GM18517 (cell line): ENCODE measurements around the gene TLCD2.
A peak's percentile ranks its signal among the peaks of the same experiment; 100 is the strongest.
"Not testable (repeated sequence)": the region's sequence is repeated elsewhere in the genome, so short reads cannot be mapped to it uniquely, and the experiment has no call there.

Source experiments
- ATAC-seq: cut with Tn5 transposase; IDR thresholded peaks from one replicate; pipeline ENCODE4 v1.9.1; 2021; ENCODE audit warnings: mild to moderate bottlenecking, moderate library complexity; ENCODE audit not compliant: unreplicated experiment

TLCD2 gene

DNA sequence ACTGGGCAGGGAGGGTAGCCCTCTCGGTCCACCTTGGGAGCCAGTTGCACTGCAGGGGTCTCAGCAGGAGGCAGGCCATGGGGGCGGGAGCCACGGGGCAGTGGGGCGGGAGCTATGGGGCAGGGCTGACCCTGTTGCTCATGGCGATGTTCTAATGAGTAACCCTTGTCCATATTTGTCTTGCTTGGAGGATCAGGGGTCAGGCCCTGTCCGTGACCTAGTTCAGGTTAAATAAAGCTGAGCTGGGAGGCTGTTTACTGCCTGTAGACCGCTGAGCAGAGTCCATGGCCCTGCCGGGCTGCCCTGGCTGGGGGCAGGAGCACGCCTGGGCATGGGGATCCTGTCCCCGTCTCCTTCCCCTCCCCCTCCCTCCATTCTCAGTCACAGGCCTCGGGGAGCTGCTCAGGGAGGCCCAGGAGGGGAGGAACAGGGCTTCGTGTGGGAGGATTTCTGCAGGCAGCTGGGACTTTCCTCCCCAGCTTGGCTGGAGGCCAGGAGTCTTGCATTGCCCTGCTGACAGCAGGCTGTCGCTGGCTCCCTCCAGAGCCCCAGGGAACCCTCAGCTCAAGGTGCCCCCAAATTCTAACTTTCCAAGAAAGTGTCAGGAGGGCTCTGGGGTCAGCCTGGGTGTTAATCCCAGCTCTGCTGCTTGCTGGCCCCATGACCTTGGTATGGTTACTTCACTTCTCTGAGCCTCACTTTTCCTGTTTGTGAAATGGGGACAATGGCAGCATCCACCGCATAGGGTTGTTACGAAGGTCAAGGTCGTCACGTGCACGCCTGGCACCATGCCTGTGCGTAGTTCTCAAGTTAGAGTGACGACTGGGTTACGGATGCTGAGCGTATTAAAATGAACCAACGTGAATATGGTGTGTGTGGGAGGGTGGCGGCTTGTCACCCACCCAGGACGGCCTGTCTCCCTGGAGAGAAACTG, 26.4 kb upstream of the TLCD2 start:
- ATAC-seq = no peak

DNA sequence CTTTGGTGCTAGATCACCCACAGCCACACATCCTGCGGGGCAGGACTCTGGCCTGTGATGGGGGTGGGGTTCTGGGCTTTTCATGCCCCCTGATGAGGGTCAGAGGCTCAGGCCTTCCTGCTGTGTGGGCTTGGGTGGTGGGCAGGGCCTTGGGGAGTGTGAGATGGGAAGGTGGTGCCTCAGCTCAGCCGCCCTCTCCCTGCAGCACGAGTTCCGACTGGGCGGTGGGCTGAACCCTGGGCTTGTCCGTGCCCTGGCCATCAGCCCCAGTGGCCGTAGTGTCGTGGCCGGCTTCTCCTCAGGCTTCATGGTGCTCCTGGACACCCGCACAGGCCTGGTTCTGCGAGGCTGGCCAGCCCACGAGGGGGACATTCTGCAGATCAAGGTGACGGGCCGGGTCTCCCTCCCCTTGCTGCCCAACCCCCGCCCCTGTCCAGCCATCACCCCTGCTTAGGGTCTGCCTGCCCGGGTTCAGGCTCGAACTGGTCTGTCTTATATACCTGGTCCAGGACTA, 25.7 kb upstream of the TLCD2 start:
- no peak for ATAC-seq

DNA sequence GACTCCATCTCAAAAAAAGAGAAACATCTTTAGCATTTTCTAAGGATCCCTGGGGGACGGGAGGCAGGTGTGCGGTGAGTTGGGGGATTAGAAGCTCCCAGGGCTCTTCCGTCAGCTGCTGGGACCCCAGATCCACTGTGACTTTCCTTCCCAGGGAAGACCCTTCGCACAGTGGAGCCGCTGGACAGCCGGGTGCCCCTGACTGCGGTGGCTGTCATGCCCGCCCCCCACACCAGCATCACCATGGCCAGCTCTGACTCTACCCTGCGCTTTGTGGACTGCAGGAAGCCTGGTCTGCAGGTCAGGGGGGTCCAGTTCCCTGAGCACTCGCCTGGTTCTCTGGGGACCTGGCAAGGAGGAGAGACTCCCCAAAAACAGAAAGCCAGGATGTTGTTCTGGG, 25.2 kb upstream of the TLCD2 start:
- no peak for ATAC-seq

DNA sequence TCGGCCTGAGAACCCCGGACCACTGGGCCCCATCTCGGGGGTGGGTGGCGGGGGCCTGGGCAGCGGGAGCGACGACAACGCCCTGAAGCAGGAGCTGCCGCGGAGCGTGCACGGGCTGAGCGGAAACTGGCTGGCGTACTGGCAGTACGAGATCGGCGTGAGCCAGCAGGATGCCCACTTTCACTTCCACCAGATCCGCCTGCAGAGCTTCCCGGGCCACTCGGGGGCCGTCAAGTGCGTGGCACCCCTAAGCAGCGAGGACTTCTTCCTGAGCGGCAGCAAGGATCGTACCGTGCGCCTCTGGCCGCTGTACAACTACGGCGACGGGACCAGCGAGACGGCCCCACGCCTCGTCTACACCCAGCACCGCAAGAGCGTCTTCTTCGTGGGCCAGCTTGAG, 23.6 kb upstream of the TLCD2 start:
- ATAC-seq = no peak

DNA sequence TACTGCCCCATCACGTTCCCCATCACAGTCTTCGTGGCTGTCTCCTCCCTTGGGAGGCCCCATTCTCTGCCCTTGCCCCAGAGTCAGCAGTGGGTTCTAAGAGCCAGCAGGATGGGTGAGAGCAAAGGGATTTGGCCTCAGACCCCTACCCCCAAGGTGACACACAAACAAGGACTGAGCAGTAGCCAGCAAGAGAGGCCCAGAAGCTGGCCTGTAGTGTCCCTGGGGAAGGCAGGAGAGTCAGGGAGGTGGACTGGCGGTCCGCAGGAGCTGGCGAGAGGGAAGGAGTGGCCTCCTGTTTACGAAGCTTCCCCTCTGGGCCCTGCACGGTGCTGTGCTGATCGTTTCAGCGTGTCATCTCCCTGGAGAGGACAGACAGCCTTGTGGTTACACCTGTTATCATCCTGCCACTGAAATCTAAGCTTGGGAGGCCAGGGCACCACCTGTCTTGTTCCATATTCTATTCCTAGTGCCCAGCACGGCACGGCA, 22.7 kb upstream of the TLCD2 start:
- no peak for ATAC-seq

DNA sequence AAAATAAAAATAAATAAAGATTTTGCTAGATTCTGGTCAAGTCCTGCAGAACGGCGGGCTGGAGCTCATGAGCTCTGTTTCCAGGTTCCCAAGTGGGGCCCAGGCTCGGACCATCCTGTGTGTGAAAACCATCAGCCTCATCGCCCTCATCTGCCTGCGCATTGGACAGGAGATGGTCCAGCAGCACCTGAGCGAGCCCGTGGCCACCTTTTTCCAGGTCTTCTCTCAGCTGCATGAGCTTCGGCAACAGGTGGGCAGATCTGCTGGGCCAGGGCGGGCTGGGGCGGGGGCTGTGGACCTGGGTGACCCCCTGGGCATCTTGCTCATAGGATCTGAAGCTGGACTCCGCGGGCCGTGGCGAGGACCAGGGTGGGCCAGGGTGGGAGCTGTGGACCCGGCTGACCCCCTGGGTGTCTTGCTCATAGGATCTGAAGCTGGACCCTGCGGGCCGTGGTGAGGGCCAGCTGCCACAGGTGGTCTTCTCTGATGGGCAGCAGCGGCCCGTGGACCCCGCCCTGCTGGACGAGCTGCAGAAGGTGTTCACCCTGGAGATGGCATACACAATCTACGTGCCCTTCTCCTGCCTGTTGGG, 22.2 kb upstream of the TLCD2 start:
- ATAC-seq = no peak

DNA sequence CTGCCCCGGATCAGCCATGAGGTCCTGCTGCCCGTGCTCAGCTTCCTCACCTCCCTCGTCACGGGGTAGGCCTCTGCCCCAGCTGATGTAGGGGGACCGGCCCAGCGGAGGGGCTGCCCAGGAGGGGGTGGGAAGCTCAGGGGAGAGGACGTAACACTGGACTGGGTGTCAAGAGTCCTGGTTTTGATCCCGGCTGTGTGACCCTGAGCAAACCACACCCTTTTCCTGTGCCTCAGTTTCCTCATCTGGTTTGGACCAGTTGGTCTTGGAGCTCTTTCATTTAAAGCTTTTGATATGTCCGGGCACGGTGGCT, 21.0 kb upstream of the TLCD2 start:
- no peak for ATAC-seq

DNA sequence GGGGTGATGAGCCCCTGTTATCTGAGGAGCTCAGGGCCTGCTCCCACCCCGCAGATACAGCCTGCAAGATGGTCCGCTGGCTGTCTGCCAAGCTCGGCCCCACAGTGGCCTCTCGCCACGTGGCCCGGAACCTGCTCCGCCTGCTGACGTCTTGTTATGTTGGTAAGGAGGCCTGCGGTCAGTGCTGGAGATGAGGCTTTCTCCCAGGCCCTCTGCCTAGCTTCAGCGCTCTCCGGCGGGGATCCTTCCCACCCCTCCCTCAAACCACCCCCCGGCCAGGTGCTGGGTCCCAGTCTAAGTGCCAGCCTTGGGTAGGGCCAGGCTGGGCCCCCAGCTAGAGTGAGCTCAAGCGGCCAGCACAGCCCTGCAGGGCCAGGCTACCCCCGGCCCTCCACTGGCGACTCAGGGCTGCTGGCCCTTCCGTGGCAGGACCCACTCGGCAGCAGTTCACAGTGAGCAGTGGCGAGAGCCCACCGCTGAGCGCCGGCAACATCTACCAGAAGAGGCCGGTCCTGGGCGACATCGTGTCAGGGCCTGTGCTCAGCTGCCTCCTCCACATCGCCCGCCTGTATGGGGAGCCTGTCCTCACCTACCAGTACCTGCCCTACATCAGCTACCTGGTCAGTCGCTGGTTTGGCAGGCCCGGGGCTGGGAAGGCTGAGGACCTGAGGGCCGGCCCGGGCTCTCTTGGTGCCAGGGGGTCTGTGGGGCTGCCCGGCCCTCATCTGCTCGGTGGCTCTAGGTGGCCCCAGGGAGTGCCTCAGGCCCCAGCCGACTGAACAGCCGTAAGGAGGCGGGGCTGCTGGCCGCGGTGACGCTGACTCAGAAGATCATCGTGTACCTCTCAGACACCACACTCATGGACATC, 20.4 kb upstream of the TLCD2 start:
- no peak for ATAC-seq

DNA sequence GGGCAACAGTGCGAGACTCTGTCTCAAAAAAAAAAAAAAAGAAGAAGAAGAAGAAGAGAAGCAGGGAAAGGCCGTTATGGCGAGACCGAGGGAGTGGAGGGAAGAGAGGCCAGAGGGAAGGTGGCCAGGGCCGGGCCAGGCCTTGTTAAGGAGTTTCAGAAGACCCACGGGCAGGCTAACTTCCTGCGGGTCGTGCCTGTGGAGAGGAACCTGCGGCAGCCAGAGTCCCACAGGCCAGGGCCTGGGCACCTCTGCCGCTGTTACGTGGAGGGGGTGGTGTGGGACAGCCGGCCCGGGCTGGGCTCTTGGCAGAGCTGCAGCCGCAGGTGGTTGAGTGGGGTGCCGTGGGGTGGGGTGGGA, 19.8 kb upstream of the TLCD2 start:
- no peak for ATAC-seq

DNA sequence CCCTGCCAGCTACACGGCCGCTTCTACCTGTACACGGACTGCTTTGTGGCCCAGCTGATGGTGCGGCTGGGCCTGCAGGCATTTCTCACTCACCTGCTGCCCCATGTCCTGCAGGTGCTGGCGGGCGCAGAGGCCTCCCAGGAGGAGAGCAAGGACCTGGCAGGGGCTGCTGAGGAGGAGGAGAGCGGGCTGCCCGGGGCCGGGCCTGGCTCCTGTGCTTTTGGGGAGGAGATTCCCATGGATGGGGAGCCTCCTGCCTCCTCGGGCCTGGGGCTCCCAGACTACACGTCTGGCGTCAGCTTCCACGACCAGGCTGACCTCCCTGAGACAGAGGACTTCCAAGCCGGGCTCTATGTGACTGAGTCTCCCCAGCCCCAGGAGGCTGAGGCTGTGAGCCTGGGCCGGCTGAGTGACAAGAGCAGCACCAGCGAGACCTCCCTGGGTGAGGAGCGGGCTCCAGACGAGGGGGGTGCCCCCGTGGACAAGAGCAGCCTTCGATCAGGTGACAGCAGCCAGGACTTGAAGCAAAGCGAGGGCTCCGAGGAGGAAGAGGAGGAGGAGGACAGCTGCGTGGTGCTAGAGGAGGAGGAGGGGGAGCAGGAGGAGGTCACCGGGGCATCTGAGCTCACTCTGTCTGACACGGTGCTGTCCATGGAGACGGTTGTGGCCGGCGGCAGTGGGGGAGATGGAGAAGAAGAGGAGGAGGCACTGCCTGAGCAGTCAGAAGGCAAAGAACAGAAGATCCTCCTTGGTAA, 17.9 kb upstream of the TLCD2 start:
- ATAC-seq = no peak

DNA sequence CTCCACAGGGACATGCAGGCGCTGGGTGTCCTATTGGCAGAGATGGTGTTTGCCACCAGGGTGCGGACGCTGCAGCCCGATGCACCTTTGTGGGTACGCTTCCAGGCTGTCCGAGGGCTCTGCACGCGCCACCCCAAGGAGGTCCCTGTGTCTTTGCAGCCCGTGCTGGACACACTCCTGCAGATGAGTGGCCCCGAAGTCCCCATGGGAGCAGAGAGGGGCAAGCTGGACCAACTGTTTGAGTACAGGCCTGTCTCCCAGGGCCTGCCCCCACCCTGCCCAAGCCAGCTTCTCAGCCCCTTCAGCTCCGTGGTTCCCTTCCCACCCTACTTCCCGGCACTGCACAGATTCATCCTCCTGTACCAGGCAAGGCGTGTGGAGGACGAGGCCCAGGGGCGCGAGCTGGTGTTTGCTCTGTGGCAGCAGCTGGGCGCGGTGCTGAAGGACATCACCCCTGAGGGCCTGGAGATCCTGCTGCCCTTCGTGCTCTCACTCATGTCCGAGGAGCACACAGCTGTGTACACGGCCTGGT, 17.1 kb upstream of the TLCD2 start:
- ATAC-seq = no peak

DNA sequence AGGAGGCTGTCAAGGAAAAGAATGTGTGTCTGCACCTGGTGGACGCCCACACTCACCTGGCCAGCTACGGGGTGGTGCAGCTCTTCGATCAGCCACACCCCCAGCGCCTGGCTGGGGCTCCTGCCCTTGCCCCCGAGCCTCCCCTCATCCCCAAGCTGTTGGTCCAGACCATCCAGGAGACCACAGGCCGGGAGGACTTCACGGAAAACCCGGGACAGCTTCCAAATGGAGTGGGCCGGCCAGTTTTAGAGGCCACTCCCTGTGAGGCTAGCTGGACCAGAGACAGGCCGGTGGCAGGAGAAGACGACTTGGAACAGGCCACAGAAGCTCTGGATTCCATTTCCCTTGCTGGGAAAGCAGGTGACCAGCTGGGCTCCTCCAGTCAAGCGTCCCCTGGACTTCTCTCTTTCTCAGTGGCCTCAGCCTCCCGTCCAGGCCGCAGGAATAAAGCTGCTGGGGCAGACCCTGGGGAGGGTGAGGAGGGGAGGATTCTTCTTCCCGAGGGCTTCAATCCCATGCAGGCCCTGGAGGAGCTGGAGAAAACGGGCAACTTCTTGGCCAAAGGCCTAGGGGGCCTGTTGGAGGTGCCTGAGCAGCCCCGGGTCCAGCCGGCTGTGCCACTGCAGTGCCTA, 16.6 kb upstream of the TLCD2 start:
- ATAC-seq = no peak

DNA sequence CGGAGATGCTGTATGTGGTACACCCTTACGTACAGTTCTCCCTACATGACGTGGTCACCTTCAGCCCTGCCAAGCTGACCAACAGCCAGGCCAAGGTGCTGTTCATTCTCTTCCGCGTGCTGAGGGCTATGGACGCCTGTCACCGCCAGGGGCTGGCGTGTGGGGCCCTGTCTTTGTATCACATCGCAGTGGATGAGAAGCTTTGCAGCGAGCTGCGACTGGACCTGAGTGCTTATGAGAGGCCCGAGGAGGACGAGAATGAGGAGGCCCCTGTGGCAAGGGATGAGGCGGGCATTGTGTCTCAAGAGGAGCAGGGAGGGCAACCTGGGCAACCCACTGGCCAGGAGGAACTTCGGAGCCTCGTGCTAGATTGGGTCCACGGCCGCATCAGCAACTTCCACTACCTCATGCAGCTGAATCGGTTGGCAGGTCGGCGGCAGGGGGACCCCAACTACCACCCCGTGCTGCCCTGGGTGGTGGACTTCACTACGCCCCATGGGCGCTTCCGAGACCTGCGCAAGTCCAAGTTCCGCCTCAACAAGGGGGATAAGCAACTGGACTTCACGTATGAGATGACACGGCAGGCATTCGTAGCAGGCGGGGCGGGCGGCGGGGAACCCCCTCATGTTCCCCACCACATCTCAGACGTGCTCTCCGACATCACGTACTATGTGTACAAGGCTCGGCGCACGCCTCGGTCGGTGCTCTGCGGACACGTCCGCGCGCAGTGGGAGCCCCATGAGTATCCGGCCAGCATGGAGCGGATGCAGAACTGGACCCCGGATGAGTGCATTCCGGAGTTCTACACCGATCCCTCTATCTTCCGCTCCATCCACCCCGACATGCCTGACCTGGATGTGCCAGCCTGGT, 15.7 kb upstream of the TLCD2 start:
- ATAC-seq = no peak

DNA sequence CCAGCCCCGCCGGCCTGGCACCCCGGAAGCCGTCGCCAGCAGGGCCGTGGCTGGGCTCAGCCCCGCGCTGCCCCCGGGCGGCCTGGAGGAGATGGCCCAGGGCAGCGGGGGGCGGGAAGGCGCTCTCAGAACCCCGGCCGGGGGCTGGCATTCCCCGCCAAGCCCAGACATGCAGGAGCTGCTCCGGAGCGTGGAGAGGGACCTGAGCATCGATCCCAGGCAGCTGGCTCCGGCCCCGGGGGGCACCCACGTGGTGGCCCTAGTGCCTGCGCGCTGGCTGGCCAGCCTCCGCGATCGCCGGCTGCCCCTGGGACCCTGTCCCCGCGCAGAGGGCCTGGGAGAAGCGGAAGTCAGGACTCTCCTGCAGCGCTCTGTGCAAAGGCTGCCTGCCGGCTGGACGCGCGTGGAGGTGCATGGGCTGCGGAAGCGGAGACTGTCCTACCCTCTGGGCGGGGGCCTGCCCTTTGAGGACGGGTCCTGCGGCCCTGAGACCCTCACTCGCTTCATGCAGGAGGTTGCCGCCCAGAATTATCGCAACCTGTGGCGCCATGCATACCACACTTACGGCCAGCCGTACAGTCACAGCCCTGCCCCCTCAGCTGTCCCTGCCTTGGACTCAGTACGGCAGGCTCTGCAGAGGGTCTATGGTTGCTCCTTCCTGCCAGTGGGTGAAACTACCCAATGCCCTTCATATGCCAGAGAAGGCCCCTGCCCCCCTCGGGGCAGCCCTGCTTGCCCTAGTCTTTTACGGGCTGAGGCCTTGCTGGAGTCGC, 14.9 kb upstream of the TLCD2 start:
- ATAC-seq = peak; percentile 7

DNA sequence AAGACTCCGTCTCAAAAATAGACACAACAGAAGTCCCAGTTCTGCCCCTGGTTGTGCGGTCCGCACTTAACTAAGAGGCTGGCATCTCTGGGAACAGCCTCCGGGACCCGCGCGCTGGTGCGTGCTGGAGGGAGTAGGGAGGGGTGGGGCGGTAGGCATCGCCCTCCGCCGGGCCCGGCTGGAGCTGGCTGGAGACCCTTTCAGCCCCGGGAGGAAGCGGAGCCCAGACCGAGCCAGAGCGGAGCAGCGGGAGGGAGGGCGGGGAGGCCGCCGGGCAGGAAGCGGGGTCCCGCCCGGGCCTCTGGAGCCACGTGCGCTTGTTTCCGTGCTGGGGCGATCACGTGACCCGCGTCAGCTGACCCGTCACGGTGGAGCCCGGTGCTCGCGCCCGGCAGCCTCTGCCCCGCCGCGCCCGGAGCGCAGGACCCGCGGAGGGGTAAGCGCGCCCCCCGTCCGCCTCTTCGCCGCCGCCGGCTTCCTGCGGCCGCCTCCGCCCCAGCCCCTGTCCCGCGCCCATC, 14.2 kb upstream of the TLCD2 start, which contains the start of gene WDR81:
WDR81 (plus strand) TSS at position 354 of the 518 bp plus-strand sequence. CDS start 256 bp downstream, outside the sequence.
- ATAC-seq = peak; percentile 45

DNA sequence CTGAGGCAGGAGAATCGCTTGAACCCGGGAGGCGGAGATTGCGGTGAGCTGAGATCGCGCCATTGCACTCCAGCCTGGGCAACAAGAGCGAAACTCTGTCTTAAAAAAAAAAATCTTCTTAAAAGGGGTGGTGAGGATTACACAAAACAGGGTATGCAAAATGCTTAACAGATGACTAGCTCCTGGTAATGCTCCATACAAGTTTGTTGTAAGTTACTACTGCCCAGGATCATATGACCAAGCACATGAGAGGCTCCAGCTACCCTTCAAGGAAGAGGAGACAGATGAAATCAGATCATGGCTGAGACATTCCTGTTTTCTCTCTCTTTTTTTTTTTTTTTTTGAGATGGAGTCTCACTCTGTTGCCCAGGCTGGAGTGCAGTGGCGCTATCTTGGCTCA, 11.8 kb upstream of the TLCD2 start:
- not testable (repeated sequence) for ATAC-seq

DNA sequence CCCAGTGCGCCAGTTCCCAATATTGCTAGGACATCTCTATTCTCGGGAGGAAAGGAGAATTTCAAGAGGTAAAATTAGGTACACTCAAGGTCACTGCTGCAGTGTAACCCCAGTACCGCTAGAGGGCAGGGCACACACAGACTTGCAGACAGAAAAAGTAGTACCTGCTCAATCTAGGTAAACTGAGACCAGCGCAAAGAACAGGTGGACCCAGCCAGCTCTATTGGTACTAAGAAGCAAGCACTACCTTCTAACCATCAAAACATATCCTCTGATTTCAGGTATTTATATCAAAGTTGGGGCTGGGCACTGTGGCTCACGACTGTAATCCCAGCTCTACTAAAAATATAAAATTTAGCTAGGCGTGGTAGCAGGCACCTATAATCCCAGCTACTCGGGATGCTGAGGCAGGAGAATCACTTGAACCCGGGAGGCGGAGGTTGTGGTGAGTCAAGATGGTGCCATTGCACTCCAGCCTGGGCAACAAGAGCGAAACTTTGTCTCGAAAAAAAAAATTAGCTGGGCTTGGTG, 10.7 kb upstream of the TLCD2 start:
- ATAC-seq = no peak
